ENCODE results near the gene C1orf141. TPM values are rescaled to one million over a fixed set of nuclear protein-coding genes. Genes with fewer than 3 reads are reported as not detected.

Gene C1orf141
- polyA plus RNA-seq, 3 donors, result not detected

DNA sequence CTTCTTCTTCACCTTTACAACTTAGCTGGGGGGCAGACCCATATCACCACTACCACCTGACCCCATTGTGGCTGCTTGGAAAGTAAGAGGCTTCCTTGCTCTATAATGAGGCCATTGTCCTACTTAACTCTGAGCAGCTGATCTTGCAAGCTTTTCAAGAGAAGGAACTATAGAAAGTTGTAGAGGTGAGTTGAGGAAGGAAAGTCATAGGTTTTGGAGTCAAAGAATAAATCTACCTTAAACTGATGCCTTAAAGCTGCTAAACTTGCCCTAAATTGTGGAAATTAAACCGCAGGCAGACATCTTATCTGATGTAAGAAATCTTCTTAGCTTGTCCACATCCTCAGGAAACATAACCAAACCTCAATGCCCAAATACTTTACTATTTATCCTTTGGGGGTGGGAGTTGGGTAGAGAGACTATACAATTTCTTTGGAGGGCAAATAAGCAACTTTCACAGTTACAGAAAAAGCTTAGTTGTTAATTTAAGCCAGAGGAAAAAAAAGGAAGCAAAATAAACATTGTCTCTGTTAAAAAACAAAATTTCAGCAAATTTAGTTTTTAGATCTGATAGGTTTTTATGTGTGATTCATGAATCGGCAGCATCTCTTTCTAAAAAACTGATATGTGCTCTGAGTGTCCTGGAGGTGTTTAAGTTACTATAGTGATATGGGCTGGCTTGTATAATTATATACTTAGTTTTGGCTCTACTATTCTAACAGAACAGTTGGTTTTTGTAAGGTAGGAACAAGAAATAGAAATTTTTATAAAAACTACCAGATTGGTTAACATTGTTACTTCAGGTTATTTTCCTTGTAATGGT, 36.2 kb upstream of the C1orf141 start:
- Histone ChIP-seq H4K20me1 (ENCODE audit: insufficient read depth, low read length) (no peaks in the 10 kb centered on the region), H3K4me3 (replicated peaks in 1 of 3; ENCODE audit: low read depth in 2 of 3, low read length in 3 of 3) (no peak overlapping the region), H2AFZ (ENCODE audit: insufficient read depth, low read depth, low read length, poor library complexity, severe bottlenecking) (no peak overlapping the region), H3K27ac (ENCODE audit: low read depth in 1 of 2, low read length in 2 of 2) (no peak overlapping the region), H3K36me3 (replicated peaks in 1 of 2; ENCODE audit: control insufficient read depth in 1 of 2, insufficient read depth in 2 of 2, low read length in 2 of 2) (no peaks in the 10 kb centered on the region), H3K27me3 (ENCODE audit: control insufficient read depth in 2 of 2, insufficient read depth in 2 of 2, low read length in 2 of 2) (no peaks in the 10 kb centered on the region), H3K9me3 (replicated peaks in 1 of 2; ENCODE audit: control insufficient read depth in 1 of 2, insufficient read depth in 1 of 2, low read length in 2 of 2) (no peaks in the 10 kb centered on the region), H3K79me2 (ENCODE audit: insufficient read depth, low read length) (no peaks in the 10 kb centered on the region), H3K4me2 (replicated peaks; ENCODE audit: extremely low read depth, low read length, poor library complexity, severe bottlenecking) (no peak overlapping the region), H3K9ac (ENCODE audit: insufficient read depth, low read length, poor library complexity, severe bottlenecking) (no peak overlapping the region), H3K4me1 (ENCODE audit: control insufficient read depth in 1 of 2, insufficient read depth in 2 of 2, low read length in 2 of 2) (no peaks in the 10 kb centered on the region)
- no peak for DNase-seq
- Mint-ChIP-seq H3K36me3 (no peaks in the 10 kb centered on the region), H3K9me3 (peaks cover 0 to 2% (median 0%) of the 10 kb centered on the region in 7 donors), H3K27me3 (ENCODE audit: low read depth in 3 of 3) (peaks cover 3 to 8% (median 4%) of the 10 kb centered on the region in 3 donors), H3K4me1 (no peaks in the 10 kb centered on the region), H3K27ac (no peak overlapping the region), H3K4me3 (no peak overlapping the region)
- no CpG with 5 or more reads among the region's 2 CpGs for WGBS (ENCODE audit: insufficient coverage)
- TF ChIP-seq, protein P1, sequence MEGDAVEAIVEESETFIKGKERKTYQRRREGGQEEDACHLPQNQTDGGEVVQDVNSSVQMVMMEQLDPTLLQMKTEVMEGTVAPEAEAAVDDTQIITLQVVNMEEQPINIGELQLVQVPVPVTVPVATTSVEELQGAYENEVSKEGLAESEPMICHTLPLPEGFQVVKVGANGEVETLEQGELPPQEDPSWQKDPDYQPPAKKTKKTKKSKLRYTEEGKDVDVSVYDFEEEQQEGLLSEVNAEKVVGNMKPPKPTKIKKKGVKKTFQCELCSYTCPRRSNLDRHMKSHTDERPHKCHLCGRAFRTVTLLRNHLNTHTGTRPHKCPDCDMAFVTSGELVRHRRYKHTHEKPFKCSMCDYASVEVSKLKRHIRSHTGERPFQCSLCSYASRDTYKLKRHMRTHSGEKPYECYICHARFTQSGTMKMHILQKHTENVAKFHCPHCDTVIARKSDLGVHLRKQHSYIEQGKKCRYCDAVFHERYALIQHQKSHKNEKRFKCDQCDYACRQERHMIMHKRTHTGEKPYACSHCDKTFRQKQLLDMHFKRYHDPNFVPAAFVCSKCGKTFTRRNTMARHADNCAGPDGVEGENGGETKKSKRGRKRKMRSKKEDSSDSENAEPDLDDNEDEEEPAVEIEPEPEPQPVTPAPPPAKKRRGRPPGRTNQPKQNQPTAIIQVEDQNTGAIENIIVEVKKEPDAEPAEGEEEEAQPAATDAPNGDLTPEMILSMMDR (IDR thresholded peaks at IDR 0.05), result no peak
- intact Hi-C loops (cut with micrococcal nuclease), result no loop called here

DNA sequence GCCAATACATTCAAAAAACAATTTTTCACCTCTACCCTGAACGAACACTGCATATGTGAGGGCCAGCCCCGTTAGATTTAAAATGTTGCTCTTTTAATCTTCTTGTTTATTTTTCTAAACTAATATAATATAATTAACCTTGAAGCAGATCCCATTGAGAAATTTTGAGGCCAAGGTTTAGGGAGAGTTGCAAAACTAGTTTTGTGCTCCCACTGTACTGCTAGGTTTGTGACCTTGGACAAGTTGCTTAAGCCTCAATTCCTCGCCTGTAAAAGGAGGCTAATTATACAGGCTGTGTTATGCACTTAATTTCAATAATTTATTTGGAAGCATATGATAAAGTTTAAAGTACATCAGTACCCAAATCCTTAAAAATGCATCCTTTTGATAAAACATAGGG, 35.2 kb upstream of the C1orf141 start:
- DNase-seq, result no peak
- Mint-ChIP-seq H3K4me1 (no peaks in the 10 kb centered on the region), H3K36me3 (no peaks in the 10 kb centered on the region), H3K27ac (no peak overlapping the region), H3K4me3 (no peak overlapping the region), H3K27me3 (ENCODE audit: low read depth in 3 of 3) (peaks cover 3 to 9% (median 4%) of the 10 kb centered on the region in 3 donors), H3K9me3 (no peaks in the 10 kb centered on the region)
- H2AFZ ChIP-seq (ENCODE audit: insufficient read depth, low read depth, low read length, poor library complexity, severe bottlenecking), result no peak overlapping the region
- no peak overlapping the region for H3K4me2 ChIP-seq (replicated peaks; ENCODE audit: extremely low read depth, low read length, poor library complexity, severe bottlenecking)
- no peak overlapping the region for H3K4me3 ChIP-seq (replicated peaks in 1 of 3; ENCODE audit: low read depth in 2 of 3, low read length in 3 of 3)
- no peaks in the 10 kb centered on the region for H4K20me1 ChIP-seq (ENCODE audit: insufficient read depth, low read length)
- no peak overlapping the region for H3K9ac ChIP-seq (ENCODE audit: insufficient read depth, low read length, poor library complexity, severe bottlenecking)
- H3K36me3 ChIP-seq (replicated peaks in 1 of 2; ENCODE audit: control insufficient read depth in 1 of 2, insufficient read depth in 2 of 2, low read length in 2 of 2), result no peaks in the 10 kb centered on the region
- no peaks in the 10 kb centered on the region for H3K9me3 ChIP-seq (replicated peaks in 1 of 2; ENCODE audit: control insufficient read depth in 1 of 2, insufficient read depth in 1 of 2, low read length in 2 of 2)
- no peak overlapping the region for H3K27ac ChIP-seq (ENCODE audit: low read depth in 1 of 2, low read length in 2 of 2)
- H3K4me1 ChIP-seq (ENCODE audit: control insufficient read depth in 1 of 2, insufficient read depth in 2 of 2, low read length in 2 of 2), result no peaks in the 10 kb centered on the region
- no peaks in the 10 kb centered on the region for H3K27me3 ChIP-seq (ENCODE audit: control insufficient read depth in 2 of 2, insufficient read depth in 2 of 2, low read length in 2 of 2)
- TF ChIP-seq, protein P1 (IDR thresholded peaks at IDR 0.05), result no peak
- H3K79me2 ChIP-seq (ENCODE audit: insufficient read depth, low read length), result no peaks in the 10 kb centered on the region
- no CpG with 5 or more reads among the region's 3 CpGs for WGBS (ENCODE audit: insufficient coverage)
- intact Hi-C loops (cut with micrococcal nuclease), result no loop called here
